Measurements from ENCODE around the gene RGS12.

Gene RGS12

DNA sequence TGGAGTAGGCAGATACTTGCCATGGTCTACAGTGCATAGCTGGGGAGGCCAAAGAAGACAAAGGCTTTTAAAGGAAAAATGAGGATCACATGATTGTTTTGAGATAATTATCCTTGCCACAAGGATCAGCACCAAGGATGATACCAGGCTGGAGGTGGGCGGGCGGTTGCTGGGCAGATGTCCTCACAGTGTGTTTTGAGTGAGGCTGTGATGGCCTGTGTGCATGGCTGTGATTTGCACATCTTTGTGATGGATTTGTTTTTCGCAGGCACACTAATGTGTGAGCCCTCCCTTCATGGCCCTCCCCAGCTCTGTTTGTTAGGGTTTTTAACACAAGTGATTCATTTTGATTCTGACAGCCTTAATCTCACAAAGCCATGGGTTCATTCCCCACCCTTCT is 46.8 kb downstream of the RGS12 start:
- Mint-ChIP-seq H3K36me3 (peaks cover 2% of the 10 kb centered on the region), H3K27ac (no peak overlapping the region)

DNA sequence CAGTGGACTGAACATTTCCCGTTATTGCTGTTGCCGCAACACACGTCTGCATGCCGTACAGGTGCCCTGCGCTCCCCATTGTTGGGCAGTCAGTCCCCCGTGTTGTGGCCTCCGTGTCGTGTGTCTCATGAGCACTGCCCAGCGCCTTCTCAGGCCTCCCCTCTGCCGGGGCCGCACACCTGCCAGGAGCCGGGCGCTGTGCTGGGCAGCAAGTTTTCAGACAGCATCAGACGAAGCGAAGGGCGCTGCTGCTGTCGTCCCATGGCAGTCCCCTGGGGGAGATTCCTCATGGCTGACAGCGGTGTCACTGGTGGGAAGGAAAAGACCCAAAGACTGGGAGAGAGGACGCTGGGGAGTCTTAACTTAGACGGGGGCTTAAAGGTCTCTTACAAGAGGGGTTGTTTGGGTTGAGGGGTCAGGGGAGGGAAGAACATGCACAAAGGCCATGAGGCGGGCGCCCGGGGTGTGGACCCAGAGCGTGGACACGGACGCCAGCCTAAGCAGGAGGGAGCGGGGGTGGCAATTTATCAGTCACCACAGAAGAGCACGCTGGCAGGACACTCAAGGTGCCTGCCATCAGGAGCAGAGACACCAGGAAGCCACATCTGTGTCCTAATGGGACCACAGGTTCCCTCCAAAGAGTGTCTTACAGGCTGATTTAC is 47.3 kb downstream of the RGS12 start:
- no peaks in the 10 kb centered on the region for H3K9me3 Mint-ChIP-seq
- DNase-seq (ENCODE audit: low spot score in 2 of 2) = peak in 1 of 2 donors; percentile 7
- no peak for ATAC-seq (ENCODE audit: low read depth)
- no peak overlapping the region for H3K4me3 Mint-ChIP-seq
- H3K27me3 Mint-ChIP-seq = peaks cover 16% of the 10 kb centered on the region
- peaks cover 2% of the 10 kb centered on the region for H3K36me3 Mint-ChIP-seq
- no peak overlapping the region for H3K27ac Mint-ChIP-seq
- H3K4me1 Mint-ChIP-seq = no peaks in the 10 kb centered on the region

More for the DNA sequence above, 46.8 kb downstream of the RGS12 start:
- Mint-ChIP-seq H3K4me1 (peaks cover 6% of the 10 kb centered on the region), H3K4me3 (no peak overlapping the region), H3K9me3 (no peaks in the 10 kb centered on the region), H3K27me3 (peaks cover 16% of the 10 kb centered on the region)
- DNase-seq (ENCODE audit: low spot score in 2 of 2) (peak in 1 of 2 donors; percentile 5), ATAC-seq (ENCODE audit: low read depth) (no peak)

DNA sequence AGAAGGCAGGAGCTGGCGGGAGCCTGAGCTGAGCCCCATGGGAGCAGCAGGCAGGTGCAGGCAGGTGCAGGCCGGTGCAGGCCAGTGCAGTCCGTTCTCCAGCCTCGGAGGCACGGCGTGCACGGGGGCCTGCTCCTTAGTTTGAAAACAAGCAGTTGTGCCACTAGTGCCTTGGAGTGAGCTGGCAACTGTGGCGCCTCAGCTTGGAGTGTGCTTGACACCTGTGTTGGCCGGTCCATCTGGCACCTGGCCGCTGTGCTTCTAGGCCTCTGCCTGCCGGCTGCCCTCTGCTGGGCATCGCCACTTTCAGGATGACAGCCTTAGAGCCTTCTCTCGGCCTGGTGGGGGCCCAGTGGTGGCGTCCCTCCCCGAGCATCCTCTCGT is 47.9 kb downstream of the RGS12 start:
- Mint-ChIP-seq H3K9me3 (no peaks in the 10 kb centered on the region), H3K4me3 (no peak overlapping the region), H3K4me1 (no peaks in the 10 kb centered on the region), H3K27me3 (peaks cover 13% of the 10 kb centered on the region), H3K27ac (no peak overlapping the region), H3K36me3 (peaks cover 2% of the 10 kb centered on the region)
- no peak for ATAC-seq (ENCODE audit: low read depth)
- peak in 1 of 2 donors; percentile 6 for DNase-seq (ENCODE audit: low spot score in 2 of 2)

DNA sequence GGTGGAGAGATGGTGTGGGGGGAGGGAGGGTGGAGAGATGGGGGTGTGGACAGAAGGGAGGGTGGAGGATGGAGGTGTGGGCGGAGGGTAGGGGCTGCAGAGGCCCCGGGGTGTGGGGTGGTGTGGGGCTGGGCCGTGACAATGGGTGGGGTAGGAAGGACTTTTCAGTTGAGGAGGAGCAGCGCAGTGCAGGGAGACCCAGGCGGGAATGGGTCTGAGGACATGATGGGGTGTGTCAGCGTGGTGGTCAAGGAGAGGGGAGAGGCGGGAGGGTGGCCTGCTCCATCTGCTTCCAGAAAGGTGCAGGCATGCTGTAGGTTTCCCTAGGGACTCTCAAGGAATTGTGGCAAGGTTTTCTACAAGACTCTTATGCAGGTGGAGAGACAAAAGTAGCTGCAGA is 48.9 kb downstream of the RGS12 start:
- DNase-seq (ENCODE audit: low spot score in 2 of 2) = peak in 1 of 2 donors; percentile 7
- peaks cover 8% of the 10 kb centered on the region for H3K27me3 Mint-ChIP-seq
- no peak for ATAC-seq (ENCODE audit: low read depth)
- H3K36me3 Mint-ChIP-seq = peaks cover 2% of the 10 kb centered on the region
- peaks cover 6% of the 10 kb centered on the region for H3K4me1 Mint-ChIP-seq
- H3K4me3 Mint-ChIP-seq = no peak overlapping the region
- H3K9me3 Mint-ChIP-seq = no peaks in the 10 kb centered on the region
- no peak overlapping the region for H3K27ac Mint-ChIP-seq

DNA sequence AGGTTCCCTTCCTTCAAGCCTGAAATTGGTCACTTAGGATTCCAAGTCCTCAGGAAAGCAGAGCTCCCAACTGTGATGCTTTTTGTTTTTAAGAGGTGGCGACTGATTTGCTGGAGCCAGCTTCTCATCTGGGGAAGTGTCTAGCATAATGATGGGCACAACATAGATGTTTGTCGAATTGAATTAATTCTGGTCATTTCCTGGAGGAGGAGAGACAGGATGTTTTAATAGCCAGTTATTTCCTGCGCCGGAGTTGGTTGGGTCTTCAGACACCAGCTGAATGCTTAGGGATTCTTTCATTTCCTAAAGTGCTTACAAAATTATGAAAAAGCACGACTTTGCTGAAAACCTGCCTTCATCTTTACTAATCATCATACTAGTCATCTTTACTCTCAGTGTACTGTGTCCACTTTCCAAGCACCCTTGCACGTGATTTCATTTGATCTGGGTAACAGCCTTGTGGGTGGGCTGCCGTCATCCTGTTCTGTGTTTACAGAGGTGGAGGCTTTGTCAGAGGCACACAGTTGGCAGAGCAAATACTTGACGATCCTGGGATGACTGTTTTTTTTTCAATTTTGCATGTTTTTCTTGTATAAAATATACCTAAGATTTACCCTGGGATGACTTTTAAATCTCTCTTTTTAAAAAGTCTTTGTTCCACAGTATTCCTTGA is 49.5 kb downstream of the RGS12 start:
- ATAC-seq (ENCODE audit: low read depth) (no peak), DNase-seq (ENCODE audit: low spot score in 2 of 2) (peak in 1 of 2 donors; percentile 3)
- peaks cover 6% of the 10 kb centered on the region for H3K27me3 Mint-ChIP-seq
- H3K4me1 Mint-ChIP-seq = peaks cover 6% of the 10 kb centered on the region
- H3K27ac Mint-ChIP-seq = no peak overlapping the region
- no peaks in the 10 kb centered on the region for H3K9me3 Mint-ChIP-seq
- H3K4me3 Mint-ChIP-seq = no peak overlapping the region
- peaks cover 1% of the 10 kb centered on the region for H3K36me3 Mint-ChIP-seq

Data from memory B cell (primary cell).